Activated CD4-positive, alpha-beta memory T cell treated with anti-CD3 and anti-CD28 coated beads for 36 hours (primary cell): ENCODE data around the gene PTPRM. TPM values are rescaled to one million over a fixed set of nuclear protein-coding genes. Genes with fewer than 3 reads are reported as not detected.
A peak's percentile ranks its signal among the peaks of the same experiment; 100 is the strongest.

Source experiments
- CTCF ChIA-PET: fragments of 350-600 bp; sonication (Branson Sonifier 250); formaldehyde crosslinking; loops from one replicate; lab custom pipeline; 2021; ENCODE audit warnings: antibody characterized with exemption, inconsistent platforms; lab: Charles Lee
- POLR2A ChIA-PET: fragments of 350-600 bp; sonication (Branson Sonifier 250); formaldehyde crosslinking; loops from one replicate; lab custom pipeline; 2021; ENCODE audit warnings: antibody characterized with exemption; lab: Charles Lee
- DNase-seq: peaks from one replicate; pipeline ENCODE4 v3.0.0-alpha.2; 2020
- H3K27ac Mint-ChIP-seq: one replicate; pipeline ENCODE4 v1.8.0; 2021; ENCODE audit warnings: mixed read lengths
- H3K27me3 Mint-ChIP-seq: one replicate; pipeline ENCODE4 v1.8.0; 2021; ENCODE audit warnings: mixed read lengths
- H3K36me3 Mint-ChIP-seq: one replicate; pipeline ENCODE4 v1.8.0; 2021; ENCODE audit warnings: mixed read lengths
- H3K4me1 Mint-ChIP-seq: one replicate; pipeline ENCODE4 v1.8.0; 2021; ENCODE audit warnings: low read depth, mixed read lengths
- H3K4me3 Mint-ChIP-seq: one replicate; pipeline ENCODE4 v1.8.0; 2021; ENCODE audit warnings: mild to moderate bottlenecking, mixed read lengths
- H3K9me3 Mint-ChIP-seq: one replicate; pipeline ENCODE4 v1.8.0; 2021; ENCODE audit warnings: mixed read lengths
- intact Hi-C: fragments of 100-400 bp; cut with micrococcal nuclease; formaldehyde crosslinking; loops from one replicate; pipeline ENCODE4 v1.15.1; 2023
- total RNA-seq, 2 experiments: library from RNA; stranded (reverse); gene quantifications; one replicate each; pipeline ENCODE4 v1.2.3, GENCODE V29; 2021

PTPRM gene
- total RNA-seq, 2 experiments from 2014 or later = 7.0 to 8.6 TPM

DNA sequence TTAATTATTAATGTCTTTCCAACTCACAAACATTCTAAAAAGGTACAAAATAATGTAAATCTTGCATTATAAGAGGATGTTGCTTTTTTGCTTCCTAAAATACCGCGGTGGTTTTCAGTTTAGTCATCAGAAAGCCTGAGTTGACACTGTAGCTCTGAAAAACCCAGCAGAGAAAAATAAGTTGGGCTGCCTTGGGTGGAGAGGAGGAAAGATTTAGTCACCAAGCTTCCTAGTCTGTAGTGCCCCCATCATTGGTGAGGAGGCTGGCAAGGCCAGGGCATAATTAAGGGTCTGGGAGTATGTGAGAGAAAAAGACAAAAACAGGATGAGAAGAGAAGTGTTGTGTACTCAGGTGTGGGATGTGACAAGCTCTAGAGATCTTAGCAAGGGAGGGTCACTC, 5.7 kb downstream of the PTPRM start:
- peaks cover 20% of the 10 kb centered on the region for H3K27me3 Mint-ChIP-seq
- H3K9me3 Mint-ChIP-seq = no peaks in the 10 kb centered on the region
- H3K36me3 Mint-ChIP-seq = peaks cover 3% of the 10 kb centered on the region
- peaks cover 11% of the 10 kb centered on the region for H3K4me1 Mint-ChIP-seq
- CTCF ChIA-PET = no interaction called here
- no peak overlapping the region for H3K4me3 Mint-ChIP-seq
- POLR2A ChIA-PET = no interaction called here
- intact Hi-C loops = loop anchor here (5.0 kb wide), 1 partner anchor 384 kb away; no protein-coding TSS in a partner anchor
- DNase-seq = peak; percentile 13
- H3K27ac Mint-ChIP-seq = peak overlapping the region; percentile 3

DNA sequence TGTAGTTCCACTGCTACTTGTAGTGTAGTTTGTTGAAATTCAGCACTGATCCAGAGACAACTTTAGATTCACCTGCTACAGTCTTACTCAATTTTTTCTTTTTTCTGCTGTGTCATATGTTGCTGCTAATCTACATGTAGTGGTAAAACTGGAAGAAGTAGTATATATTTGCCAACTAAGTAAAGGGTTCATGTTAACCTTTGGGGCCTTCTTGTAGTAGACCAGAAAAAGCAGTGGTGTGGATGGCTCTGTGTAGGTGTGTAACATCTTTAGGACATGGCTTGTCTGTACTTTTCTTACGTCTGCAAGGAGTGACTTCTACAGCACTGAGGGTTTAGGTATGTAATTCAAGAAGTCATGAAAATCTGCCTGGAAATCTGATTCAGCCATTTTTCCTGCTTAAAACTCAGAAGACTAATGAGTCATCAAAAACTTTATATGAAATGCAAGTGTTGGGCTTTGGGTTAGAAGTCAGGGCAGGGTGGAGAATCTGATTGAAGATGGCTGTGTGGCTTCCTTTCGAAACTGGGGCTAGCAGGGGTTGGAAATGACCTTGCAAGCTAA, 8.4 kb downstream of the PTPRM start:
- Mint-ChIP-seq H3K27me3 (peaks cover 4% of the 10 kb centered on the region), H3K4me3 (no peak overlapping the region), H3K27ac (no peak overlapping the region), H3K36me3 (no peaks in the 10 kb centered on the region), H3K9me3 (no peaks in the 10 kb centered on the region), H3K4me1 (peaks cover 9% of the 10 kb centered on the region)
- DNase-seq = no peak
- ChIA-PET CTCF (interaction anchor here (0.8 kb wide), 1 partner anchor 9 kb away, joined by 4 read pairs; the partner anchor contains the start of gene PTPRM), POLR2A (no interaction called here)
- intact Hi-C loops = no loop called here

GRCh38 chr18:7576077-7576476, 9.0 kb downstream of the PTPRM start:
- no peak overlapping the region for H3K27ac Mint-ChIP-seq
- intact Hi-C loops = no loop called here
- ChIA-PET CTCF (interaction anchor here (0.8 kb wide), 1 partner anchor 9 kb away, joined by 4 read pairs; the partner anchor contains the start of gene PTPRM), POLR2A (no interaction called here)
- no peak for DNase-seq
- peaks cover 2% of the 10 kb centered on the region for H3K27me3 Mint-ChIP-seq
- H3K9me3 Mint-ChIP-seq = no peaks in the 10 kb centered on the region
- H3K36me3 Mint-ChIP-seq = no peaks in the 10 kb centered on the region
- H3K4me1 Mint-ChIP-seq = peaks cover 9% of the 10 kb centered on the region
- no peak overlapping the region for H3K4me3 Mint-ChIP-seq

- Mint-ChIP-seq H3K9me3 (no peaks in the 10 kb centered on the region), H3K27ac (no peak overlapping the region), H3K4me3 (no peak overlapping the region), H3K4me1 (peaks cover 9% of the 10 kb centered on the region), H3K36me3 (no peaks in the 10 kb centered on the region), H3K27me3 (peaks cover under 1% of the 10 kb centered on the region)
- intact Hi-C loops = no loop called here
- ChIA-PET POLR2A (no interaction called here), CTCF (interaction anchor here (0.9 kb wide), 1 partner anchor 10 kb away, joined by 4 read pairs; the partner anchor contains the start of gene PTPRM)
- DNase-seq = no peak
Measured at GRCh38 chr18:7576685-7577084, 9.6 kb downstream of the PTPRM start.

DNA sequence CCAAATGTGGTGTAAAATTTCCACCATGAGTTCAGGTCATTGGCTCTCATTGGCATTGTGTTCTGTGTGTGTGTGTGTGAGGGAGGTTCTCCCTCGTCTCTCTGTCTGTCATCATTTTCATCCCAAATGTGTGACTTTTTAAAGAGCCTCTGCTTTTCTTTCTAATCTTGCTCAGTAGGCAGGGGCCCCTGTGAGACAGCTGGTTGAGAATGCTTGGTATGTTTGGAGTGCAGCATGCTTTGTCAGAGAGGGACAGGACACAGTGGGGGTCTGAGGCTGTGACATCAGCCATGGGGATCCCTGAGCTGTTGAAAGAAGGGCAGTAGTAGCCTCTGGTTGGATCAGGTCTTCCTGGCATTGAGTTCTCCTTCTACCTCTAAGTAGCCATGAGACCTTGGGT, 10.6 kb downstream of the PTPRM start:
- Mint-ChIP-seq H3K27ac (no peak overlapping the region), H3K9me3 (no peaks in the 10 kb centered on the region), H3K27me3 (no peaks in the 10 kb centered on the region), H3K4me1 (peaks cover 8% of the 10 kb centered on the region), H3K4me3 (no peak overlapping the region), H3K36me3 (no peaks in the 10 kb centered on the region)
- no peak for DNase-seq
- ChIA-PET CTCF (no interaction called here), POLR2A (no interaction called here)
- intact Hi-C loops = no loop called here

DNA sequence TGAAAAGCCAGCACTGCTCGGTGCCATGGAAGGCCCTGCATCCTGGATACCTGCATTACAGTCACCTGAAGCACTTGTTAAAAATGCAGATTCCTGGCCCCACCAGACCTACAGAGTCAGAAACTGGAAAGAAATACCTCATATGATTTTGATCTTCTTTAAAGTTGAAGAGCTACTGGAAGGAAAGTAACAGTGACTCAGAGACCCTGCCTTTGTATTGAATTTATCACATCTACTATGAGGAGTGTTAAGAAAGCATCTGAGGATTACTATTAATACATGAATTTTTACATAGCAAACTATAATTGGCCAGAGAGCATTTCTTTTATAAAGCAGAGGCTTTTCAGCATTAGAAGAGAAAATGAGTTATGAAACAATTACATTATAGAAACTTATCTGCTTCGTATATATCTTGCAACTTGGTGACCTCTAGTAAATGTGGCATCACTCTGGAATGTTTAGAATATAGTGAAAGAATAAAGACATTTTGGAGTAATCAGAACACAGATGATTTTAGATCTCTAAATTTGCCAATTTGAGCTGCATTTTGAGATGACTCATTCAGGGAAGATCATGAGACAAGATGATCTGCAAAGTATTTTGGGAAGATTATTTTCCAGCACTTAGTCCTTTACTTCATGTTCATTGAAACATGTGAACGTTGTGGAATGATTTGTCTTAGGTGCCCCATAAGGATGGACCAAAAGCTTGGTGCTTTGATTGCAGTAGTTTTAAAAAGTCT, 12.2 kb downstream of the PTPRM start:
- no peaks in the 10 kb centered on the region for H3K36me3 Mint-ChIP-seq
- peaks cover 1% of the 10 kb centered on the region for H3K4me1 Mint-ChIP-seq
- CTCF ChIA-PET = interaction anchor here (1.6 kb wide), 1 partner anchor 13 kb away, joined by 5 read pairs; no protein-coding TSS in a partner anchor
- H3K27ac Mint-ChIP-seq = no peak overlapping the region
- POLR2A ChIA-PET = no interaction called here
- no peak for DNase-seq
- no peaks in the 10 kb centered on the region for H3K27me3 Mint-ChIP-seq
- H3K9me3 Mint-ChIP-seq = no peaks in the 10 kb centered on the region
- intact Hi-C loops = no loop called here
- no peak overlapping the region for H3K4me3 Mint-ChIP-seq

GRCh38 chr18:7579918-7580542, 12.9 kb downstream of the PTPRM start:
- H3K9me3 Mint-ChIP-seq = no peaks in the 10 kb centered on the region
- H3K27ac Mint-ChIP-seq = no peak overlapping the region
- H3K27me3 Mint-ChIP-seq = no peaks in the 10 kb centered on the region
- intact Hi-C loops = no loop called here
- ChIA-PET CTCF (interaction anchor here (1.6 kb wide), 1 partner anchor 13 kb away, joined by 5 read pairs; no protein-coding TSS in a partner anchor), POLR2A (no interaction called here)
- no peak overlapping the region for H3K4me3 Mint-ChIP-seq
- DNase-seq = no peak
- peaks cover 1% of the 10 kb centered on the region for H3K4me1 Mint-ChIP-seq
- no peaks in the 10 kb centered on the region for H3K36me3 Mint-ChIP-seq

- Mint-ChIP-seq H3K36me3 (no peaks in the 10 kb centered on the region), H3K4me1 (no peaks in the 10 kb centered on the region), H3K9me3 (no peaks in the 10 kb centered on the region), H3K27ac (no peak overlapping the region), H3K27me3 (no peaks in the 10 kb centered on the region), H3K4me3 (no peak overlapping the region)
- ChIA-PET CTCF (no interaction called here), POLR2A (no interaction called here)
- DNase-seq = no peak
- intact Hi-C loops = no loop called here
Measured at GRCh38 chr18:7584646-7585275, 17.6 kb downstream of the PTPRM start.

GRCh38 chr18:7585276-7585670, 18.2 kb downstream of the PTPRM start:
- Mint-ChIP-seq H3K27ac (no peak overlapping the region), H3K4me1 (no peaks in the 10 kb centered on the region), H3K36me3 (no peaks in the 10 kb centered on the region), H3K9me3 (no peaks in the 10 kb centered on the region), H3K27me3 (no peaks in the 10 kb centered on the region), H3K4me3 (no peak overlapping the region)
- POLR2A ChIA-PET = no interaction called here
- no peak for DNase-seq
- intact Hi-C loops = no loop called here
- CTCF ChIA-PET = no interaction called here

- Mint-ChIP-seq H3K36me3 (no peaks in the 10 kb centered on the region), H3K27me3 (no peaks in the 10 kb centered on the region), H3K9me3 (no peaks in the 10 kb centered on the region), H3K4me1 (no peaks in the 10 kb centered on the region), H3K4me3 (no peak overlapping the region), H3K27ac (no peak overlapping the region)
- CTCF ChIA-PET = no interaction called here
- no peak for DNase-seq
- intact Hi-C loops = no loop called here
- POLR2A ChIA-PET = no interaction called here
Measured at GRCh38 chr18:7586379-7586778, 19.3 kb downstream of the PTPRM start.

DNA sequence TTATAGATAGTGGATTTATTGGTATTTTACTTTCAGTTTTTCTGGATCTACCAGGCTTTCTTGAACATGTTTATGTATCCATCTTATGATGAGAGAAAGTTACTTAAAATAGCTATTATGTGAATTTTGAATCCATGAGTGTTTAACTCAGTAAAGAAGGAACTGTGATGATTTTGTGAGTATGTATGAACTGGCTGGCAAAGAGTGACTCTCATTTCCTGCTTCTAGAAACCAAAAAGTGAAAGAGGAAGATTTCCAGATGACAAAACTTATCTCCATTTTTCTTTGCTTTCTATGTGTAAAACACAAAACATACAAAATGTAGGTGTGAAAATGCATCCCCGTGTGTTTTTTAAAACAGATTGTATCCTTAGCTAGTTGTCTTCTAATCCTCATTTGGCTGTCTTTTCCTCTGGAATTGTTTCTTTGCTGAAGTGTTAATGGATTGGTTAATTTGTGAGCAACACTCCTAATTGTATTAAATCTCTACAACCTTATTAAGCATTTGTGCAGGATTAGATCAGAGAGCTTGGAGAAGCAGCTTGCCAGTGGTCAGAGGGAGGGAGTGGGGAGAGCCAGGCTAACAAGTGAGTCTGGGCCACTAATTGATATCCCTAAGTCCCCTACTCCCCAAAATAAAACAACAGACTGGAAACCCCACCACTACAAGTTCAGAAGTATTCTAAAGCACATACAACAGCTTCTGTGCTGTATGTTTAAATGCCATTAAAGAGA, 23.9 kb downstream of the PTPRM start:
- Mint-ChIP-seq H3K4me3 (no peak overlapping the region), H3K27ac (no peak overlapping the region), H3K4me1 (no peaks in the 10 kb centered on the region), H3K36me3 (no peaks in the 10 kb centered on the region), H3K27me3 (no peaks in the 10 kb centered on the region), H3K9me3 (no peaks in the 10 kb centered on the region)
- DNase-seq = no peak
- ChIA-PET CTCF (no interaction called here), POLR2A (no interaction called here)
- intact Hi-C loops = no loop called here
